Peyer's patch (tissue), 4 donors: Measurements from ENCODE around the gene LRRC26. TPM values are rescaled to one million over a fixed set of nuclear protein-coding genes. Genes with fewer than 3 reads are reported as not detected.

Experiments
- DNase-seq, 3 donors: peaks; one replicate each; pipeline ENCODE4 v3.0.0-alpha.2; 2017 to 2019
- H3K27ac ChIP-seq, 4 donors: fragments of 200-600 bp; sonication (generic); one replicate each; pipeline ENCODE4 v1.5.1; 2016 to 2019
- H3K27me3 ChIP-seq, 2 donors: fragments of 200-600 bp; sonication (generic); one replicate each; pipeline ENCODE4 v1.5.1; 2019
- H3K36me3 ChIP-seq, 3 donors: fragments of 200-600 bp; sonication (generic); one replicate each; pipeline ENCODE4 v1.5.1; 2016 to 2019
- H3K4me1 ChIP-seq, 4 donors: fragments of 200-600 bp; sonication (generic); one replicate each; pipeline ENCODE4 v1.5.1; 2016 to 2019
- H3K4me3 ChIP-seq, 4 donors: fragments of 200-600 bp; sonication (generic); 1 replicate in 3 of 4; 2 replicates in 1 of 4; pipeline ENCODE4 v1.5.1; 2016 to 2019; ENCODE audit warnings: mild to moderate bottlenecking in 1 of 4
- H3K9me3 ChIP-seq, 4 donors: fragments of 200-600 bp; sonication (generic); one replicate each; pipeline ENCODE4 v1.5.1; 2016 to 2019; ENCODE audit warnings: mild to moderate bottlenecking in 1 of 4
- CTCF ChIP-seq, 6 experiments: fragments of 450-650 bp in 4 of 6; fragments of 200-600 bp in 2 of 6; sonication (generic) in 1 of 6; IDR thresholded peaks; one replicate each; pipeline ENCODE4 v1.5.1; 2017 to 2019; ENCODE audit warnings: antibody characterized with exemption in 6 of 6, mild to moderate bottlenecking in 3 of 6, moderate library complexity in 1 of 6
- POLR2A ChIP-seq, 2 donors: fragments of 450-650 bp; IDR thresholded peaks; one replicate each; pipeline ENCODE4 v1.5.1; 2017; ENCODE audit warnings: antibody characterized with exemption in 2 of 2, mild to moderate bottlenecking in 2 of 2, moderate library complexity in 2 of 2
- total RNA-seq, 4 donors: library from RNA; depleted of rRNA; stranded (reverse); fragments of >200 nt; gene quantifications; one replicate each; pipeline ENCODE4 v1.1.0, GENCODE V29; 2016

Gene LRRC26
- total RNA-seq, 4 donors from 2014 or later: 14.5 to 45.7 (median 34.1) TPM

- Histone ChIP-seq H3K36me3 (no peaks in the 10 kb centered on the region), H3K4me1 (no peaks in the 10 kb centered on the region), H3K4me3 (no peak overlapping the region), H3K27me3 (no peaks in the 10 kb centered on the region), H3K9me3 (no peaks in the 10 kb centered on the region), H3K27ac (no peak overlapping the region)
- no peak for DNase-seq
- TF ChIP-seq POLR2A (IDR thresholded peaks at IDR 0.05): no peak
- no peak for TF ChIP-seq CTCF (IDR thresholded peaks at IDR 0.05)
Observed at GRCh38 chr9:137147091-137147792, 22.6 kb downstream of the LRRC26 start.

GRCh38 chr9:137146527-137146918 is 23.3 kb downstream of the LRRC26 start:
- Histone ChIP-seq H3K4me1 (no peaks in the 10 kb centered on the region), H3K27me3 (no peaks in the 10 kb centered on the region), H3K9me3 (no peaks in the 10 kb centered on the region), H3K36me3 (no peaks in the 10 kb centered on the region), H3K4me3 (no peak overlapping the region), H3K27ac (no peak overlapping the region)
- DNase-seq: no peak
- no peak for TF ChIP-seq POLR2A (IDR thresholded peaks at IDR 0.05)
- TF ChIP-seq CTCF (IDR thresholded peaks at IDR 0.05): no peak

GRCh38 chr9:137145731-137146526 is 23.9 kb downstream of the LRRC26 start:
- no peak for DNase-seq
- Histone ChIP-seq H3K4me1 (no peaks in the 10 kb centered on the region), H3K27ac (no peak overlapping the region), H3K36me3 (no peaks in the 10 kb centered on the region), H3K27me3 (peaks cover 0 to 3% of the 10 kb centered on the region in 2 donors), H3K9me3 (no peaks in the 10 kb centered on the region), H3K4me3 (no peak overlapping the region)
- TF ChIP-seq POLR2A (IDR thresholded peaks at IDR 0.05): no peak
- TF ChIP-seq CTCF (IDR thresholded peaks at IDR 0.05): no peak

- H3K36me3 ChIP-seq: no peaks in the 10 kb centered on the region
- TF ChIP-seq POLR2A (IDR thresholded peaks at IDR 0.05) (no peak), CTCF (IDR thresholded peaks at IDR 0.05) (no peak)
- DNase-seq: no peak
- no peak overlapping the region for H3K4me3 ChIP-seq
- peaks cover 0 to 5% (median 3%) of the 10 kb centered on the region in 4 donors for H3K4me1 ChIP-seq
- H3K27me3 ChIP-seq: peaks cover 0 to 11% of the 10 kb centered on the region in 2 donors
- H3K27ac ChIP-seq: no peak overlapping the region
- H3K9me3 ChIP-seq: no peaks in the 10 kb centered on the region
Observed at GRCh38 chr9:137143459-137143858, 26.4 kb downstream of the LRRC26 start.

GRCh38 chr9:137141976-137142936 is 27.6 kb downstream of the LRRC26 start:
- no peaks in the 10 kb centered on the region for H3K9me3 ChIP-seq
- TF ChIP-seq POLR2A (IDR thresholded peaks at IDR 0.05) (no peak), CTCF (IDR thresholded peaks at IDR 0.05) (no peak)
- DNase-seq: no peak
- peaks cover 0 to 5% (median 3%) of the 10 kb centered on the region in 4 donors for H3K4me1 ChIP-seq
- peaks cover 0 to 22% of the 10 kb centered on the region in 2 donors for H3K27me3 ChIP-seq
- no peaks in the 10 kb centered on the region for H3K36me3 ChIP-seq
- no peak overlapping the region for H3K27ac ChIP-seq
- H3K4me3 ChIP-seq: no peak overlapping the region
